Left renal cortex interstitium (tissue), 4 donors: ENCODE measurements around the gene TSPAN18. TPM values are rescaled to one million over a fixed set of nuclear protein-coding genes. Genes with fewer than 3 reads are reported as not detected.

ENCODE experiments used
- DNase-seq, 4 donors: peaks; one replicate each; pipeline ENCODE4 v3.0.0-alpha.2; 2013; ENCODE audit warnings: low read depth in 4 of 4, low spot score in 2 of 4, missing footprints in 1 of 4
- polyA plus RNA-seq, 4 donors: library from polyadenylated mRNA; unstranded; fragments of 120-200 nt; gene quantifications; one replicate each; pipeline ENCODE4 v1.2.1, GENCODE V29; 2013; ENCODE audit not compliant: insufficient read length in 4 of 4

The TSPAN18 gene
- polyA plus RNA-seq, 4 donors = 49.5 to 59.0 (median 55.6) TPM

DNA sequence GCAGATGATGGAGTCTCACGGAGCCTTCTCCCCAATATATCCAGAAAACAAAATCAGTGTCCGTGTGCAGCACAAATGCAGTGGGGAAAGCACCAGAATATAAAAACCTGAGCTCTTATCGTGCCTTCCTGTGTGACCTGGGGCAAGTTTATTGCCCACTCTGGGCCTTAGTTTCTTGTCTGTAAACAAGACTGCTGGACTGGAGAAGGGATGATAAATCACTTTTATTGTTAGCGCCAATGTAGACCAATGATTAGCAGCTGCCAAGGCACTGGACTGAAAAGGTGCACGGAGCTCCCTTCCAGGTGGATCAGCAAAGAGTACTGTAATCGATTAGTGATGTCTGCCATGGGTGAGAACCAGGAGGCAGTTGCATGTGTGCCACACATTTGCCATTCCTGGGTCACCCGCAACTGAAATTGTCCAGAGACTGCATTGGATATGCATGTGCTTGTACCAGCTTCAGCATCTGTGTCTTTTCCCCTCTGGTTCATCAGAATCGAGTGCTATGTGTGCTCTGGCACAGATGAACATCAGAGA, 89.2 kb downstream of the TSPAN18 start:
- no peak for DNase-seq

DNA sequence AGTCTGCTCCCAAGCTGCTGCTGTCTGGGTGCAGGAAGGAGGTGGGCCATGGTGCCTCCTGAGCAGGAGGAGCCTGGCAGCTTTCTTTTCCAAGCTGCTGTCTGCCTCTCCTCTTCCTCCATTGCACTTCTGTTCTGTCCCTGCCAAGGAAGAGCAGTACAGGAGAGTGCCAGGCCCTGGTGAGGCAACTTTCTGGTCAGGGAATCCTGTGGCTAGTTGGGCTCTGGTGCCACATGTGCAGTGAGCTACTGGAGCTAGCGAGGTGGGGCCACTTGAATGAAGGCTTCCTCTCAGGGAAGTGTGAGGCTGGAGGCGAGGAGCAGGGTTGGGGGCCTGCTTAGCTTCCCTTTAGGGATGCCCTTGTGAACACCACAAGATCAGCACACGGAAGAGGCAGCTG, 90.0 kb downstream of the TSPAN18 start:
- no peak for DNase-seq

DNA sequence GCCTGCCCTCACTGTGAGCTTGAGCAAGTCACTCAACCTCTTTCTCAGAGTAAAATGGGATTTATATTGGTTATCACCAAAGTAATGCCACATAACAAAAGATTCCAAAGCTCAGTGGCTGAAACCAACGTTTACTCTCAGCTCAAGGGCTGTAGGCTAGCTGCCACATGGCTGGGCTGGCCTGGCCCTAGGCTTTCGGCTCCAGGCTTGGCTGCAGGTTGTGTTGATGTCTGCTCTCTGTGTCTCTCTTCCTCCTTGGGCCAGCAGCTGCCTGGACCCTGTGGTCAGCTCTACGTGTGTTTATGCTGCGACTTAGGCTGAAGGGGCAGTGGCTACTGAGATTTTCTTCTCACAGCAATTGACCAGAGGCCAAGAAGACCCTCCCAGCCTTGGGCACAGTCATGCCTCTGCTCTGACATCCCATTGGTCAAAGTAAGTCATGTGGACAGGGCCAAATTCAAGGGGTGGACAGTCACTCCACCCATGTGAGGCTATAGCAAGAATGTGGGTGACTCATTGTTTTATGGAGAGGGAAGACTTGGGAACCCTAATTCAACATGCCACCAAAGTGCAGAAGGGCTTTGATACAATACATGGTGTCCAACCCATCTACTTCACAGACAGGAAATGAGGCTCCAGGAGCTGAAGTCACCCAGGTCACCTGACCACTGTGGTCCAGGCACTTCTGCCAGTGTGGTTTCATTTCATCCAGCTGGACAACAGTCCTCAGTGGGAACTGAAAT, 90.6 kb downstream of the TSPAN18 start:
- DNase-seq = no peak

DNA sequence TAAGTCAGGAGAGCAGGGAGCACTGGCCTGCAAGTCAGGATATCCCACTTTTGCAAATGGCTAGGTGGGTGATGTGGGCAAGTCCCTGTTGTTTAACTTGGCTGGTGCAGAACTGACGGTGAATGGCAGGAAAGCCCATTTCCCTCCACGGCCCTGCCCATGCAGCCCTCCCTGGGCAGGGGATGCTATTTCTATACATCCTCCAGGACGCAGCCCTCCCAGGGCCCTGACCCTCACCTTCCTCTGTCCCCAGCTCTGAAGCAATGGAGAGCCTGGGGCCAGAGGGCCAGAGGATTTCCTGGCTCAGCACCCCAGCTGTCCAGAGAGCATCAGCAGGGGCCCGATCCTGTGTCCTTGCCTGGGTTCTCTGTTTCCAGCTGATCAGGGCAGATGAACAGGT, 91.3 kb downstream of the TSPAN18 start:
- DNase-seq = no peak

DNA sequence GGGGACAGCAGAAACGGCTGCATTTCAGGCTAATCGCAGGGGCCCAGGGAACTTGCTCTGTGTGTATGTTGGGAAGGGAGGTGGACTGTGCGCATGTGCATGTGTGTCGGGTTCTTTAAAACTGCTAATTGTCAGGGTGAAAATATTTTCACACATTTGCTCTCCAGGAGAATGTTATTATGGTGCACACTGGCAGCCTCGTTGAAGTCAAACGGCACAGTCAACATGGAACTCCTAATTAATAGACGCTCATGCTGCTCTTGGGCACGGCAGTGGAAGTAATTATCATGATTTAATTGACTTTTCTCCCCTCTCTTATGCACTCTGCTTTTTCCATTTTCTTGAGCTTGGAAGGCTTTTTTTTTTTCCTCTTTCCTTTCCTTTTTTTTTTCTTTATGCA, 92.6 kb downstream of the TSPAN18 start:
- DNase-seq = no peak

DNA sequence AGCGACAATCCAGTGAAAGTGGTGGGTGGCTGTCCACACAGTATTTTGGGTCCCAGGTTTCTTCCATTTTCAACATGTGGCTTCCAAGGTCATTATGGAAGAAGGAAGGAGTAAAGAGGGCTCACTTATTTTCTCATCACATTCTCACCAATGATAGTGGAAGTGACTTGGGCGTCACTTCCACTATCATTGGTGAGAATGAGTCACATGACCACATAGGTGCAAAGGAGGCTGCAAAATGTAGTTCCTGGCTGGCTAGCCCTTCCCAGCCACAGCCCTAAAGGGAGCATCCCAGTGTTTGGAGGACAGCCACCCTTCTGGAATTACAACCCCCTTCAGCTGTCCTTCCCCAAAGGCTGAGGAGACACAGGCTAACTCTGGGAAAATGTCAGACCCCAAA, 95.6 kb downstream of the TSPAN18 start:
- no peak for DNase-seq

DNA sequence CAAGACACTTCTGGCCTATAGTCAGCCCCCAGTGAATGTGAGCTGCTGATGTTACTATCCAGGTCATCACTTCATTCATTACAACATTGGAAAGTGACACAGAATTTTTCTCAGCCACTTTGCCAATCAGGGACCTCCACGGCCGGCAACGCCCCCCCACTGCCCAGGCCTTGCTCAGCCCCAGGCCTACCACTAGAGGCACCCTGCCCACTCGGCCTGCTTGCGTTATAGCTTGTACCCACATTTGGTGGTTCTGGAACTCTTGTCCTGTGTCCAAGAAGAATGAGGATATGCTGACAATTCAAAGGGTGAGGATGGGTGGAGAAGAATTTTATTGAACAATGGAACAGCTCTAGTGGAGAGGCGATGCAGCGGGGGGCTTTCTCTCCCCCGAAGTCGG, 96.2 kb downstream of the TSPAN18 start:
- no peak for DNase-seq

DNA sequence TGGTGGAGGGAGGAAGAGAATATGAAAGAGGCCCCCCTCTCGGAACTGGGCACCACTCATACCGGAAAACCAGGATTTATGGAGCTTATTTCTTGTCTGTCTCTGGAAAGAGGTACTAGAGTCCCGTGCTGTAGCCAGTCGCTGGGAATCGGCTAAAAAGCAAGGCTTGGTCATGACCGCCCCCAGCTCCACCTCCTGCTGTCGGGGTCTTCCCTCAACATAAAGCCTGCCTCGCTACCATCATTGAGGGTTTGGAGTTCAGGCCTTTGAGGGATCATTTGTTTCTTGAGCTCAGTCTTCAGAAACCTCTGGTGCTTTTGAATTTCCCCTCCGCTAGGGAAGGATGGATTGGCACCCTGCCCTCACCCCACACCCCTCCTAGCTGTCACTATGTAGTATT, 97.1 kb downstream of the TSPAN18 start:
- DNase-seq = no peak

DNA sequence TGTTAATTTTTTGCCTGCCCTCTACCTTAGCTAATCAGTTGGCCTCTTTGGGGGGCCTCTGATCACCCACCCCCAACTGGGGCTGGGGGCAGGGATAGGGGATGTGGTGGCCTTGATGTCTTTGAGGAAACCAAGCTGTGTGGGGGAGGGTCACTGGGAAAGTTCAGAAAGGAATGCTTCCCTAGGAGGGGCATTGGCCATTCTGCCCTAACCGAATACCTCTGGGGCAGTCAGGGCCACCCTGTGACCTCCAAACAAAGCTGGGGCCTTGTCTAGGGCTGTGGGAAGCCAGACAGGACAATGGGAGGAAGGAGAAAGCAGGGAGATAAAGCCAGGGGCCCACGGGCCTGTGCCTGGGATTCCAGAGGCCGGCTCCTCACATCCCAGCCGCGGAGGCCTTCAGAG, 97.5 kb downstream of the TSPAN18 start:
- DNase-seq = no peak

DNA sequence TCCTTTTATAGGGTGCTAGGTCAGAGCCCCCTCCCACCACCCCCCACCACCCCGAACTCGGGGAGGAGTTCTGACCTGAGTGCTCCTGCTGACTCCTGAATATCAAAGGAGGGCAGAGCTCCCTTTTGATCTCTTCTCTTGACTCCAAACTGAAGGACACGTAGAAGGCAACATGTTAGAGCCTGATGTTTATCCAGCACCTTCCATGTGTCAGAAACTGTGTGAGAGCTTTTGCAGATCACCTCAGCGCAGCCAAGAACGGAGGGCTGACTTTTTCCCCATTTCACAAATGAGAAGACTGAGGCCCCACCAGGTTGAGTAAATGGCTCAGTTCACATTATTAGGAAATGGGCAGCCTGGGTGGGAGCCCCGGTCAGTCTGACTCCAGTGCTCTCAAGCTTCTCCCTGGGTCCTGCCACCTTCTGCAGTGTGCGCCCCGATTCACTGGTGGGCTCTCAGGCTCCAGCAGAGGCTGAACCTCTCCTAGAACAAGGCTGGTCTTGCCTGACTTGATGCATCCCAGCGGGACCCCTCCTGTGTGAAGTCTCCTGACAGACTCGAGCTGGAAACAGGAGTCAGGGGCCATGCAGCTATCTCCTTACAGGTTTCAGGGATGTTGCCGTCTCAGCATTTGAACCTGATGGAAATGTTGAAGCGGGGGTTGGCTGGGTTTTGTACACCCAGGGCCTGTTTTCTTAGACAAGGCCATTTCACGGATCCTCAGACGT, 98.5 kb downstream of the TSPAN18 start:
- DNase-seq = no peak

DNA sequence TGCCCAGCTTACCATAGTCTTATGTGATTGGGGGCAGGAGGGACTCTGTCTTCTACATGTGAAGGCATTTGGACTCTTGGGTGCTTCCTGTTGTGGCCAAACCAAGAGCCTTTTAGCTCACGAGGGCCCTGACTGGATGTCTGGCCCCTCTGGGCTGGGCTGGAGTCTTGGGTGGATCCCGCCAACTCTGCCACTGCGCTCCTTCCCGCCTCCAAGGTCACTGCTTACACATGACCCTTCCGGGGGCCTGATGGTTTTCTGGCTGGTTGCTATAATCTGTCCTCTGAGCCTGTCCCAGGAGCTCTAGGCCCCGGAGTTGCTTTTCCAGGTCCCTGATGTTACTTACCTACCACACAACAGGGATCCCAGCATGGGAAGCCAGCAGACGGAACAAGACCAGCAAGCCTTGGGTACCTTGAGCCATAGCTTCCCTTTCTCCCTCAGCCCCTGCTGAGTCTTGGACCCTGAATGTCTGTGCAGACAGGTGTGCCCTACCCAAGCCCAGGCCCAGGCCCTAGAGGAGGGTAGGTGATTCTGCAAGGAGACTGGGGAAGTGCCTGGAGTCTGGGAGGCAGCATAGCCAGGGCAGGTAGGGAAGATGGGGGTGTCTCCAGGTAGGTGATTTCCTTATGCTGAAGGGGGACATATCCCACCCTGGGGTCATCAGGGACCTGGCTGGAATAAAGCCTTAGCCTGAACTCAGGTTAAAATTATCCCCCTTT, 100.3 kb downstream of the TSPAN18 start:
- no peak for DNase-seq

DNA sequence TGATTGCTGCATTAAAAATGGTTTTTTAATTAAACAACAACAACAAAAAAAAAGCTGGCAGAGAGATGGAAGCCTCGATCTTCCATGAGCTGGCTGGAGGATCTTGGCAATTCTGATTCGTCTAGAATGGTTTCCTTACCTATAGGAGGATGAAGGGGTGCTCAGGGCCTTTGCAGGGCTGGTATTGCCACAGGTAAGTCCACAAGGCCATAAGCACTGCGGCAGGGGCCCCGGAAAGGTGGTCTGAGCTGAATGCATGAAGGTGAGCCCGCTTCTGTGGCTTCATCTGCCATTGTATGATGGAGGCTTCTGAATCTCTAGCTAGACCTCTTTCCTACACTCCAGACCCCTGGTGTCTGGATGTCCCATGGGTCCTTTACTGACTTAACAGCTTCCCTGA, 101.5 kb downstream of the TSPAN18 start:
- no peak for DNase-seq

DNA sequence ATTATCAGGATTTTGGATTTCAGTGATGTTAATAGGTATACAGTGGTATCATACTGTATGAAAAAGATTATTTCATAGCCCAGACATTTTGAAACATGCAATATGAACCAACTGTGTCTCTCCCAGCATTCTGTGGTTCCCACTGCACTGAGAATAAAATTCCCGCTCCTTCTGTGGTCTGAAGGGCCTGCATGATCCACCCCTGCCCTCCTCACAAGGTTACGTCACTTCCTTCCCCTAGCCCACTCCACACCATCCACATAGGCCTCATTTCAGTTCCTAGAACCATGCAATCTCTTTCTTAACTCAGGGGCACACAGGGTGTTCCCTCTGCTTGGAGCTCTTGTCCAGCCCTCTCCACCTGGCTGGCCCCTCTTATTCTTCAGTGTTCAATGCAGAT, 103.1 kb downstream of the TSPAN18 start:
- no peak for DNase-seq

DNA sequence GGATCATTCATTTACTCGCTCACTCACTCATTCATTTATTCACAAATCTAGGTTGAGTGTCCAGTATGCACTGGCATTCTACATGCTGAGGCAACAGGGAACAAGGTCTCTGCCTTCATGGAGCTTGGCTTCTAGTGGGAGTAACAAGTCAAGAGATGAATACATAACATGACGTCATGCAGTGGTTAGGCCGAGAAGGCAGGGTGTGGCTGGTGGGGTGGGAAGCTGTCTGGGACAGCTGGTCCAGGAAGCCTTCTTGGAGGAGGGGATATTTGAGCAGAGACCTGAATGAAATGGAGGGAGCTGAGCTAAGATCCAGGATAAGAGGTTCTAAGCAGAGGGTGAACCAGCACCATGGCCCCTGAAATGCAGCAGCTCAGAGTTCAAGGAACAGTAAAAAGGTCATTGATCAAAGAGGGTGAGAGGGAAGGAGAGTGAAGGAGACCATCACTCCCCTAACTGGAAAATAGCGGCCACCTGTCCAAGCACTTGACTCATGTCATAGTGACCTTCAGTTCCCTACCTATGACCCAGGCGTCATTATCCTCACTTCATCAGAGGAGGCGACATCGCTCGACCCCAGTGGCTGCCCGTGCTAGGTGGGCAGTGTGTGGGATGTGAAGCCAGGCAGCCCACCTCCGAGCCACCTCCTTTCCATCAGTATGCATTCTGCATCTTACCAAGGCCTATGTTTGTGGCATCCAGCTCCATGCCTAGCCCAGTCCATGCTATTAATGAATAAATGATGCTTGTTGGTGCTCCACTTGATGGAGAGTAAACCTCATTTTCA, 105.0 kb downstream of the TSPAN18 start:
- no peak for DNase-seq

DNA sequence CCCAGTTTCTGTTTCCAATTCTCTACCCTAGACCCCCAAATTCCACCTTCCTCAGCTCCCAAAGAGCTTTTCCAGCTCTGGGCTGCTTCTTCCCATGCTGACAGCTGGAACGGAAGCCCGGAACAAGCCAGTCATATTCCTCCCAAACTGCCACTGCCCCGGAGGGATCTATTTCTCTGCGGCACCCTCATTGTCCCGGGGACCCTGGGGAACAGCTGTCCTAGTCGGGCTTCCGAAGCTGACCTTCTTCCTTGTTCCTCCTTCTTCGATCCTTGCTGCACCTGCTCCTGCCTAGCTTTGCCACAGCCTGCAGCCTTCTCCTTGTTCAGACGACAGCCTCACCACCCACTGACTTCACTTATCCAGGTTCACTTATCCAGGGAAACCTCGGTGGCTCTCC, 105.7 kb downstream of the TSPAN18 start:
- DNase-seq = no peak

DNA sequence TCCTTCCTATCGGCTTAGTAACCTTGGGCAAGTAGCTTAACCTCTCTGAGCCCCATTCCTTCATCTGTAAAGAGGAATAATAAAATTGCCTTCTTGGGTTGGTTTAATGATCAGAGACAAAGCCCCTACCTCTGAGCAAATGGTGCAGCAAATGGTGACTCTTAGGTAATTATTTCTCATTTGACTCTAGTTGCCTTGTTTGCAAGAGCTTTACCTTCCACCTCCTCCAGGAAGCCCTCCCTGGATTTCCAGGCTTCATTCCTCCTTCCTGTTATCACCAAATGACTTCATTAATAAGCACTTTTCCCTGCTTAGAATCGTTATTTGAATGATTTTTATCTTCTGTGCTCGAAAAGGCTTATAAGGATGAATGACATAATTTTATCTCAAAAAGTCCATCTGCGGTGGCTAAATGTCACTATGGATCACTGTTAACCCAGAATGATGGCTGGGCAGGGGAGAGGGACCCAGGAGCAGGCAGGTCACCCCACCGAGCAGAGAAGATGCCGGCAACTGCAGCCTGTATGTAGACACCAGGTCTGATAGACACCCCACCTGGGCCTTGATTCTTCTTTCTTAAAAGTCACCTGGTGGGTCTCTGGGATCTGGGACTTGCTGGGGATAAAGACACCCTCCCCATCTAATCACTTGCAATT, 106.6 kb downstream of the TSPAN18 start:
- DNase-seq = no peak

DNA sequence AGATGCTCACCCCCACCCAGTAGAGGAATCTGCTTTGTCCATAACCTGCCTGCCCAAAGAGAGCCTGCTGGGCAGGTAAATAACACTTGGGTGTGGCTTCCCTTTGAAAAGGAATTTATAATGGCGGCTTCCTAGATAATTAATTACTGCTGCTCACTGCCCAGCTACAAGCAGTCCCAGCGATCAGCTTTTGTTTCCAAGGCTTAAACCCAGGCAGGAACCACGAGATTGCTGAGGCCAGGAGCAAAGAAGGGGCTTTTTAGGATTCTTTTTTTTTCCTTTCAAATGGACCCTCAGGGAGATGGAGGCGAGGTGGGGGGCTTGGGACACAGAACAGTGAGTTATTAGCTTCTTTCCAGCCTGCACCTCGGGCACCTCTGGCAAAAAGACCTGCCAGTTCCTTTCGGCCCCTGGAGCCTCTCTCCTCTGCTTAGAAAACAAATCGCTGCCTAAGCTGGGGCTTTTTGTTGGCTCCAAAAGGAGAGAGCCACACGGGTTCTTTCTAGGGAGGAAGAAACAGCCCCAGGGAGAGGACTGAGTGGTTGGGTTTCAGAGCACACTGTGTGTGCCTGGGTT, 107.2 kb downstream of the TSPAN18 start:
- no peak for DNase-seq

DNA sequence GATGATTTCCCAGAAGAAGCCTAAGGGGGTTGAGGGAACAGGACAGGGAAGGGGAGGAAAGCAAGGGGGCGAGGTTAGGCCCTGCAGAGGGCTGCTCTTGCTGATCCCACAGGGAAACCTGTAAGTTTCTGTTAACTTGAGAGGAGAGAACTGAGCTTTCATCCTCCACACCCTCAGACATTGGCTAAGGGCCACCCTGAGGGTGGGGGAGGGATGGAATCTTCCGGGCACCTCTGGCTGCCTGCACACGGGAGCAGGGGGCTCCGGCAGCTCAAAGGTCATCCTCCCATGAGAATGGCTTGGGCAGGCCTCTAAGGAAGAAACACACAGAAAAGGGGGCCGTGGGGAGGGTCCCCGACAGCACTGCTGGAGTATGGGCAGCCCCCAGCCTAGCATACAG, 108.1 kb downstream of the TSPAN18 start:
- no peak for DNase-seq

DNA sequence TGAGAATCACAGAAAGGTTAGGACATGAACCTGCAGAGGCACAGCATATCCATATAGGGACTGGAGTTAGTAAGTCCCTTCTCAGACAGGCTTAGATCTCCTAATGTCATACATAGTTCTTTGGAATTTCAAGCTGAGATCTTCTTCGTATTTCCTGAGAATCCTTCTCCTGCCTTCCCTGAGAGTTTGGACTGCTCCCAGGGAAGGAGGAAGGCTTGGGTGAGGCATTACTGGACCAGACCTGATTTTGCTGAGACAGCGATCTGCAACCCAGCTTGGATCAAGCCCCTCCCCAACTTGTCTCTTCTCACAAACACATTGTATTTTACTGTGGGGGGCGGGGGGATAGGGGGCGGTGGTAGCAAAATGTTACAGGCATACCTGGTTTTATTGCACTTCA, 108.5 kb downstream of the TSPAN18 start:
- no peak for DNase-seq

DNA sequence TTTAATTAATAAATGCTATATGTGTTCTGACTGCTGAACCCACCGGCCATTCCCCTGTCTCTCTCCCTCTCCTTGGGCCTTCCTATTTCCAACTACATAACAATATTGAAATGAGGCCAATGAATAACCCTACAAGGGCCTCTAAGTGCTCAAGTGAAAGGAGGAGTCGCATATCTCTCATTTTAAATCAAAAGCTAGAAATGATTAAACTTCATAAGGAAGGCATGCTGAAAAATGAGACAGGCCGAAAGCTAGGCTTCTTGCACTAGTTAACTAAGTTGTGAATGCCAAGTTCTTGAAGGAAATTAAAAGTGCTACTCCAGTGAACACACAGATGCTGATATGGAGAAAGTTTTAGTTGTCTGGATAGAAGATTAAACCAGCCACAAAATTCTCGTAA, 109.2 kb downstream of the TSPAN18 start:
- DNase-seq = no peak
